NCI-H226 (cell line): ENCODE data around the gene RHBDF2.

Experiments used
- DNase-seq: peaks from one replicate; pipeline ENCODE4 v3.0.0-alpha.2; 2015

The RHBDF2 gene

GRCh38 chr17:76432712-76433336 lies 68.4 kb downstream of the RHBDF2 start:
- no peak for DNase-seq

GRCh38 chr17:76432004-76432403 lies 69.2 kb downstream of the RHBDF2 start:
- DNase-seq, result no peak

GRCh38 chr17:76431509-76431908 lies 69.7 kb downstream of the RHBDF2 start:
- DNase-seq, result no peak

GRCh38 chr17:76428511-76428910 lies 72.7 kb downstream of the RHBDF2 start:
- DNase-seq, result no peak

- DNase-seq, result no peak
These were observed 73.6 kb downstream of the RHBDF2 start for GRCh38 chr17:76427501-76428231.

- DNase-seq, result no peak
These were observed 74.4 kb downstream of the RHBDF2 start for GRCh38 chr17:76426853-76427252.

- no peak for DNase-seq
These were observed 78.4 kb downstream of the RHBDF2 start for GRCh38 chr17:76422860-76423259.

GRCh38 chr17:76422406-76422805 lies 78.8 kb downstream of the RHBDF2 start:
- no peak for DNase-seq

GRCh38 chr17:76421044-76421407 lies 80.2 kb downstream of the RHBDF2 start:
- no peak for DNase-seq
